Eye (tissue), 1 donor: ENCODE measurements around the gene COL4A2.
"Not testable (repeated sequence)": the region's sequence is repeated elsewhere in the genome, so short reads cannot be mapped to it uniquely, and the experiment has no call there.

Experiments
- DNase-seq: peaks from one replicate; pipeline ENCODE4 v3.0.0-alpha.2; 2015

The COL4A2 gene

GRCh38 chr13:110445722-110446574 lies 138.9 kb downstream of the COL4A2 start:
- DNase-seq, result no peak

GRCh38 chr13:110446575-110446890 lies 139.4 kb downstream of the COL4A2 start:
- DNase-seq, result no peak

- peak; percentile 60 for DNase-seq
These were observed 140.0 kb downstream of the COL4A2 start for GRCh38 chr13:110447058-110447511.

GRCh38 chr13:110447801-110448200 lies 140.7 kb downstream of the COL4A2 start:
- DNase-seq, result no peak

- no peak for DNase-seq
These were observed 141.1 kb downstream of the COL4A2 start for GRCh38 chr13:110448230-110448629.

- no peak for DNase-seq
These were observed 141.6 kb downstream of the COL4A2 start for GRCh38 chr13:110448677-110449076.

GRCh38 chr13:110449219-110450015 lies 142.3 kb downstream of the COL4A2 start:
- no peak for DNase-seq

GRCh38 chr13:110450016-110450900 lies 143.2 kb downstream of the COL4A2 start:
- DNase-seq, result no peak

GRCh38 chr13:110450941-110451730 lies 144.1 kb downstream of the COL4A2 start:
- no peak for DNase-seq

- DNase-seq, result not testable (repeated sequence)
These were observed 146.0 kb downstream of the COL4A2 start for GRCh38 chr13:110453091-110453490.

GRCh38 chr13:110453797-110454196 lies 146.7 kb downstream of the COL4A2 start:
- DNase-seq, result no peak

GRCh38 chr13:110454227-110454859 lies 147.3 kb downstream of the COL4A2 start:
- no peak for DNase-seq

- DNase-seq, result no peak
These were observed 147.9 kb downstream of the COL4A2 start for GRCh38 chr13:110454956-110455355.

GRCh38 chr13:110455444-110455843 lies 148.4 kb downstream of the COL4A2 start:
- no peak for DNase-seq

GRCh38 chr13:110455941-110456340 lies 148.9 kb downstream of the COL4A2 start:
- peak; percentile 88 for DNase-seq

GRCh38 chr13:110456550-110456949 lies 149.5 kb downstream of the COL4A2 start:
- no peak for DNase-seq

GRCh38 chr13:110457361-110457760 lies 150.3 kb downstream of the COL4A2 start:
- no peak for DNase-seq

- no peak for DNase-seq
These were observed 150.9 kb downstream of the COL4A2 start for GRCh38 chr13:110458017-110458416.

GRCh38 chr13:110458594-110459365 lies 151.7 kb downstream of the COL4A2 start:
- DNase-seq, result no peak

- DNase-seq, result no peak
These were observed 155.0 kb downstream of the COL4A2 start for GRCh38 chr13:110462091-110462490.

GRCh38 chr13:110463156-110463555 lies 156.1 kb downstream of the COL4A2 start:
- no peak for DNase-seq
